Neural progenitor cell (in vitro differentiated cells): ENCODE data around the gene F10.
"Not testable (repeated sequence)": the region's sequence is repeated elsewhere in the genome, so short reads cannot be mapped to it uniquely, and the experiment has no call there.

Experiments used
- EZH2 ChIP-seq: fragments of 200-600 bp; sonication (generic); IDR thresholded peaks from 2 replicates; pipeline ENCODE4 v1.6.1; 2017; ENCODE audit warnings: antibody characterized with exemption, mild to moderate bottlenecking, moderate library complexity
- TF ChIP-seq, protein P1 (sequence below): fragments of 200-600 bp; sonication (generic); IDR thresholded peaks from 2 replicates; pipeline ENCODE4 v1.5.1; 2017; ENCODE audit warnings: antibody characterized with exemption, mild to moderate bottlenecking

DNA sequence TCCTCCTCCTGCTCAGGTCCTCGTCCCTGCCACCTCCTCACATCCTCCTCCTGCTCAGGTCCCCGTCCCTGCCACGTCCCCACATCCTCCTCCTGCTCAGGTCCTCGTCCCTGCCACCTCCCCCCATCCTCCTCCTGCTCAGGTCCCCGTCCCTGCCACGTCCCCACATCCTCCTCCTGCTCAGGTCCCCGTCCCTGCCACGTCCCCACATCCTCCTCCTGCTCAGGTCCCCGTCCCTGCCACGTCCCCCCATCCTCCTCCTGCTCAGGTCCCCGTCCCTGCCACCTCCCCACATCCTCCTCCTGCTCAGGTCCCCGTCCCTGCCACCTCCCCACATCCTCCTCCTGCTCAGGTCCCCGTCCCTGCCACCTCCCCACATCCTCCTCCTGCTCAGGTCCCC, 39.4 kb downstream of the F10 start:
- TF ChIP-seq, protein P1, sequence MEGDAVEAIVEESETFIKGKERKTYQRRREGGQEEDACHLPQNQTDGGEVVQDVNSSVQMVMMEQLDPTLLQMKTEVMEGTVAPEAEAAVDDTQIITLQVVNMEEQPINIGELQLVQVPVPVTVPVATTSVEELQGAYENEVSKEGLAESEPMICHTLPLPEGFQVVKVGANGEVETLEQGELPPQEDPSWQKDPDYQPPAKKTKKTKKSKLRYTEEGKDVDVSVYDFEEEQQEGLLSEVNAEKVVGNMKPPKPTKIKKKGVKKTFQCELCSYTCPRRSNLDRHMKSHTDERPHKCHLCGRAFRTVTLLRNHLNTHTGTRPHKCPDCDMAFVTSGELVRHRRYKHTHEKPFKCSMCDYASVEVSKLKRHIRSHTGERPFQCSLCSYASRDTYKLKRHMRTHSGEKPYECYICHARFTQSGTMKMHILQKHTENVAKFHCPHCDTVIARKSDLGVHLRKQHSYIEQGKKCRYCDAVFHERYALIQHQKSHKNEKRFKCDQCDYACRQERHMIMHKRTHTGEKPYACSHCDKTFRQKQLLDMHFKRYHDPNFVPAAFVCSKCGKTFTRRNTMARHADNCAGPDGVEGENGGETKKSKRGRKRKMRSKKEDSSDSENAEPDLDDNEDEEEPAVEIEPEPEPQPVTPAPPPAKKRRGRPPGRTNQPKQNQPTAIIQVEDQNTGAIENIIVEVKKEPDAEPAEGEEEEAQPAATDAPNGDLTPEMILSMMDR = not testable (repeated sequence)
- not testable (repeated sequence) for TF ChIP-seq EZH2
